Activated naive CD8-positive, alpha-beta T cell (primary cell): ENCODE measurements around the gene L3MBTL2.
"Not testable (repeated sequence)": the region's sequence is repeated elsewhere in the genome, so short reads cannot be mapped to it uniquely, and the experiment has no call there.

Experiments
- H3K27ac Mint-ChIP-seq: one replicate; pipeline ENCODE4 v1.8.0; 2021; ENCODE audit warnings: mixed read lengths
- H3K27me3 Mint-ChIP-seq: one replicate; pipeline ENCODE4 v1.8.0; 2021; ENCODE audit warnings: mixed read lengths
- H3K36me3 Mint-ChIP-seq: one replicate; pipeline ENCODE4 v1.8.0; 2021; ENCODE audit warnings: mixed read lengths
- H3K4me1 Mint-ChIP-seq: one replicate; pipeline ENCODE4 v1.8.0; 2021; ENCODE audit warnings: low read depth, mixed read lengths
- H3K4me3 Mint-ChIP-seq: one replicate; pipeline ENCODE4 v1.8.0; 2021; ENCODE audit warnings: mild to moderate bottlenecking, mixed read lengths
- H3K9me3 Mint-ChIP-seq: one replicate; pipeline ENCODE4 v1.8.0; 2021; ENCODE audit warnings: low read depth, mixed read lengths

Gene L3MBTL2

GRCh38 chr22:41204992-41205900, at the start of gene L3MBTL2:
Gene L3MBTL2, plus strand, starts transcription at chr22:41205312. Its CDS starts 51 bp downstream, at chr22:41205363.
- H3K9me3 Mint-ChIP-seq, result no peaks in the 10 kb centered on the region
- peaks cover 3% of the 10 kb centered on the region for H3K36me3 Mint-ChIP-seq
- H3K27me3 Mint-ChIP-seq, result peaks cover 3% of the 10 kb centered on the region
- peak within 1 kb of the TSS; percentile 98 for H3K4me3 Mint-ChIP-seq
- H3K4me1 Mint-ChIP-seq, result peaks cover 29% of the 10 kb centered on the region
- peak within 1 kb of the TSS; percentile 98 for H3K27ac Mint-ChIP-seq

GRCh38 chr22:41157083-41157482, 48.0 kb upstream of the L3MBTL2 start:
- H3K27ac Mint-ChIP-seq, result peak overlapping the region; percentile 34
- peaks cover 5% of the 10 kb centered on the region for H3K36me3 Mint-ChIP-seq
- no peak overlapping the region for H3K4me3 Mint-ChIP-seq
- H3K9me3 Mint-ChIP-seq, result no peaks in the 10 kb centered on the region
- H3K27me3 Mint-ChIP-seq, result no peaks in the 10 kb centered on the region
- no peaks in the 10 kb centered on the region for H3K4me1 Mint-ChIP-seq

- Mint-ChIP-seq H3K4me1 (no peaks in the 10 kb centered on the region), H3K27ac (peak overlapping the region; percentile 56), H3K27me3 (no peaks in the 10 kb centered on the region), H3K9me3 (no peaks in the 10 kb centered on the region), H3K4me3 (no peak overlapping the region), H3K36me3 (peaks cover 6% of the 10 kb centered on the region)
Observed at GRCh38 chr22:41169157-41169556, 36.0 kb upstream of the L3MBTL2 start.

GRCh38 chr22:41171996-41172395, 33.1 kb upstream of the L3MBTL2 start:
- H3K36me3 Mint-ChIP-seq, result peaks cover 9% of the 10 kb centered on the region
- H3K27me3 Mint-ChIP-seq, result no peaks in the 10 kb centered on the region
- H3K9me3 Mint-ChIP-seq, result no peaks in the 10 kb centered on the region
- no peak overlapping the region for H3K4me3 Mint-ChIP-seq
- no peak overlapping the region for H3K27ac Mint-ChIP-seq
- peaks cover 15% of the 10 kb centered on the region for H3K4me1 Mint-ChIP-seq

GRCh38 chr22:41175546-41175945, 29.6 kb upstream of the L3MBTL2 start:
- no peaks in the 10 kb centered on the region for H3K9me3 Mint-ChIP-seq
- no peaks in the 10 kb centered on the region for H3K27me3 Mint-ChIP-seq
- H3K36me3 Mint-ChIP-seq, result peaks cover 7% of the 10 kb centered on the region
- H3K27ac Mint-ChIP-seq, result peak overlapping the region; percentile 68
- H3K4me3 Mint-ChIP-seq, result no peak overlapping the region
- H3K4me1 Mint-ChIP-seq, result peaks cover 15% of the 10 kb centered on the region

- no peak overlapping the region for H3K4me3 Mint-ChIP-seq
- peaks cover 7% of the 10 kb centered on the region for H3K36me3 Mint-ChIP-seq
- H3K27ac Mint-ChIP-seq, result no peak overlapping the region
- no peaks in the 10 kb centered on the region for H3K9me3 Mint-ChIP-seq
- no peaks in the 10 kb centered on the region for H3K27me3 Mint-ChIP-seq
- H3K4me1 Mint-ChIP-seq, result peaks cover 15% of the 10 kb centered on the region
Observed at GRCh38 chr22:41177040-41177621, 28.0 kb upstream of the L3MBTL2 start.

GRCh38 chr22:41177622-41178424, 27.3 kb upstream of the L3MBTL2 start:
- H3K27ac Mint-ChIP-seq, result peak overlapping the region; percentile 54

GRCh38 chr22:41178425-41178975, 26.6 kb upstream of the L3MBTL2 start:
- Mint-ChIP-seq H3K27ac (peak overlapping the region; percentile 54), H3K9me3 (no peaks in the 10 kb centered on the region), H3K4me3 (no peak overlapping the region), H3K4me1 (peaks cover 15% of the 10 kb centered on the region), H3K27me3 (no peaks in the 10 kb centered on the region), H3K36me3 (peaks cover 6% of the 10 kb centered on the region)

More at GRCh38 chr22:41177622-41178424, 27.3 kb upstream of the L3MBTL2 start:
- H3K9me3 Mint-ChIP-seq, result no peaks in the 10 kb centered on the region
- no peaks in the 10 kb centered on the region for H3K27me3 Mint-ChIP-seq
- no peak overlapping the region for H3K4me3 Mint-ChIP-seq
- peaks cover 7% of the 10 kb centered on the region for H3K36me3 Mint-ChIP-seq
- peaks cover 15% of the 10 kb centered on the region for H3K4me1 Mint-ChIP-seq

- H3K27ac Mint-ChIP-seq, result peak overlapping the region; percentile 22
- H3K4me3 Mint-ChIP-seq, H3K36me3 Mint-ChIP-seq, H3K9me3 Mint-ChIP-seq, H3K4me1 Mint-ChIP-seq, H3K27me3 Mint-ChIP-seq: not testable (repeated sequence)
Observed at GRCh38 chr22:41180362-41180761, 24.8 kb upstream of the L3MBTL2 start.

GRCh38 chr22:41180926-41181325, 24.2 kb upstream of the L3MBTL2 start:
- H3K4me3 Mint-ChIP-seq, result no peak overlapping the region
- H3K27ac Mint-ChIP-seq, result no peak overlapping the region
- H3K9me3 Mint-ChIP-seq, result no peaks in the 10 kb centered on the region
- no peaks in the 10 kb centered on the region for H3K4me1 Mint-ChIP-seq
- no peaks in the 10 kb centered on the region for H3K27me3 Mint-ChIP-seq
- peaks cover 5% of the 10 kb centered on the region for H3K36me3 Mint-ChIP-seq

GRCh38 chr22:41181349-41182241, 23.5 kb upstream of the L3MBTL2 start:
- H3K4me1 Mint-ChIP-seq, result no peaks in the 10 kb centered on the region
- peaks cover 2% of the 10 kb centered on the region for H3K36me3 Mint-ChIP-seq
- no peak overlapping the region for H3K4me3 Mint-ChIP-seq
- H3K27me3 Mint-ChIP-seq, result no peaks in the 10 kb centered on the region
- H3K9me3 Mint-ChIP-seq, result no peaks in the 10 kb centered on the region
- no peak overlapping the region for H3K27ac Mint-ChIP-seq

GRCh38 chr22:41184679-41185078, 20.4 kb upstream of the L3MBTL2 start:
- no peaks in the 10 kb centered on the region for H3K27me3 Mint-ChIP-seq
- H3K9me3 Mint-ChIP-seq, result no peaks in the 10 kb centered on the region
- no peaks in the 10 kb centered on the region for H3K36me3 Mint-ChIP-seq
- no peaks in the 10 kb centered on the region for H3K4me1 Mint-ChIP-seq
- H3K4me3 Mint-ChIP-seq, result no peak overlapping the region
- no peak overlapping the region for H3K27ac Mint-ChIP-seq

GRCh38 chr22:41191467-41191866, 13.6 kb upstream of the L3MBTL2 start:
- no peak overlapping the region for H3K4me3 Mint-ChIP-seq
- no peaks in the 10 kb centered on the region for H3K27me3 Mint-ChIP-seq
- no peaks in the 10 kb centered on the region for H3K9me3 Mint-ChIP-seq
- H3K4me1 Mint-ChIP-seq, result no peaks in the 10 kb centered on the region
- H3K36me3 Mint-ChIP-seq, result no peaks in the 10 kb centered on the region
- H3K27ac Mint-ChIP-seq, result no peak overlapping the region

- Mint-ChIP-seq H3K4me3 (no peak overlapping the region), H3K27me3 (no peaks in the 10 kb centered on the region), H3K9me3 (no peaks in the 10 kb centered on the region), H3K27ac (no peak overlapping the region), H3K4me1 (peaks cover 7% of the 10 kb centered on the region), H3K36me3 (no peaks in the 10 kb centered on the region)
Observed at GRCh38 chr22:41193829-41194228, 11.3 kb upstream of the L3MBTL2 start.
